Measurements from ENCODE around the gene PLCB4. TPM values are rescaled to one million over a fixed set of nuclear protein-coding genes. Genes with fewer than 3 reads are reported as not detected.

The PLCB4 gene
- total RNA-seq, 1 experiment from 2014 or later = 10.1 TPM

DNA sequence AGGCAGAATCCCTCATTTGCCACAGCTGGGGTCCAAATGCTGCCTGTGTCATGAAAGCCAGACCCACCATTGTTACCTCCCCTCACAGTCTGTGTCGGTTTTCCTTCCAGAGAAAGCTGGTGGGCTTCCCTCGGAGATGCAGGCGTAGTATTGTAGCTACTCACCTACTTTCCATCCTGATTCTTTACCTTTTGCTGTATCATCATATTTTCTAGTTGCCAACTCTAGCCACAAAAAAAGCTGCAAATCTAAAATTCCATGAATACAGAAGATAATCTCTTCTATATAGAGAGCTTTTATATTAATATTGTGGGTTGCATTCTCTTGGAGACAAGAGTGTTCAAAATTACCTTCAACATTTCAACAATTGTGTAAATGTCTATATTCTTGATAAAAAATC lies 347.5 kb downstream of the PLCB4 start:
- no peak for DNase-seq
- no peak overlapping the region for H3K23ac ChIP-seq (ENCODE audit: insufficient read length, low read depth, low read length)
- H3K23me2 ChIP-seq (ENCODE audit: insufficient read length, low read depth, low read length, poor library complexity, severe bottlenecking) = no peaks in the 10 kb centered on the region
- no peak overlapping the region for H2BK12ac ChIP-seq (ENCODE audit: insufficient read length, low read depth, low read length)
- no peaks in the 10 kb centered on the region for H4K20me1 ChIP-seq (ENCODE audit: control insufficient read depth, insufficient read depth, insufficient read length)
- no peak overlapping the region for H2BK5ac ChIP-seq (ENCODE audit: insufficient read length, low read length)
- H2BK15ac ChIP-seq (ENCODE audit: low read depth, low read length) = no peak overlapping the region; the same call in 1 of the 2 replicates
- H3K18ac ChIP-seq (ENCODE audit: insufficient read length, low read depth, low read length) = no peak overlapping the region
- H2AFZ ChIP-seq (ENCODE audit: low read length) = no peak overlapping the region
- H3K4ac ChIP-seq (ENCODE audit: low read depth, low read length) = no peak overlapping the region
- no CpG with 5 or more reads among the region's 3 CpGs for WGBS (ENCODE audit: extremely low coverage, insufficient read length, low lambda C conversion rate)
- H4K5ac ChIP-seq (ENCODE audit: insufficient read length, low read depth, low read length) = no peak overlapping the region
- peaks cover 0 to under 1% (median 0%) of the 10 kb centered on the region in 3 experiments; a peak in 4 of 7 replicates for H3K36me3 Mint-ChIP-seq (ENCODE audit: insufficient read depth in 1 of 3, low read depth in 3 of 3)
- H4K91ac ChIP-seq (ENCODE audit: insufficient read length, low read depth, low read length) = no peak overlapping the region
- H3K9me3 Mint-ChIP-seq = no peaks in the 10 kb centered on the region
- peaks cover 3 to 6% of the 10 kb centered on the region in 2 experiments; a peak in 2 of 4 replicates for H3K4me1 Mint-ChIP-seq
- no peak overlapping the region for H3K27ac ChIP-seq (ENCODE audit: insufficient read length, low read depth, low read length)
- no peaks in the 10 kb centered on the region for H3K9me3 ChIP-seq (ENCODE audit: control insufficient read depth, low read depth, low read length)
- no peaks in the 10 kb centered on the region for H3K27me3 Mint-ChIP-seq (ENCODE audit: low read depth)
- no peak overlapping the region for H3T11ph ChIP-seq (ENCODE audit: low read length)
- no peak overlapping the region for H2AK5ac ChIP-seq (ENCODE audit: insufficient read length, low read length)
- no peak overlapping the region for H3K14ac ChIP-seq (ENCODE audit: insufficient read depth, low read length)
- H3K4me2 ChIP-seq (ENCODE audit: insufficient read depth, insufficient read length, low read length) = no peak overlapping the region
- no peak overlapping the region for H3K56ac ChIP-seq (ENCODE audit: insufficient read length, low read depth, low read length)
- H3K27ac Mint-ChIP-seq = no peak overlapping the region
- H3K4me1 ChIP-seq (ENCODE audit: insufficient read depth, low read length) = no peaks in the 10 kb centered on the region
- H3K79me2 ChIP-seq (ENCODE audit: insufficient read depth, low read length) = no peaks in the 10 kb centered on the region
- no peak overlapping the region for H4K8ac ChIP-seq (replicated peaks; ENCODE audit: insufficient read length, low read depth, low read length)
- H2BK120ac ChIP-seq (ENCODE audit: low read depth, low read length, poor library complexity, severe bottlenecking) = no peak overlapping the region
- TF ChIP-seq CTCF (conservative IDR thresholded peaks at IDR 0.05) = no peak
- H3K4me3 Mint-ChIP-seq = no peak overlapping the region
- no peak overlapping the region for H3K9ac ChIP-seq (ENCODE audit: extremely low read depth, insufficient read length, low read length)
- no peak overlapping the region for H2BK20ac ChIP-seq (ENCODE audit: low read depth, low read length, poor library complexity, severe bottlenecking)
- no peaks in the 10 kb centered on the region for H3K27me3 ChIP-seq (ENCODE audit: insufficient read depth, low read length)
- no peaks in the 10 kb centered on the region for H3K79me1 ChIP-seq (ENCODE audit: insufficient read depth, low read depth, low read length, poor library complexity, severe bottlenecking)
